Measurements from ENCODE around the gene MCM6.
A peak's percentile ranks its signal among the peaks of the same experiment; 100 is the strongest.
"Not testable (repeated sequence)": the region's sequence is repeated elsewhere in the genome, so short reads cannot be mapped to it uniquely, and the experiment has no call there.

Gene MCM6

DNA sequence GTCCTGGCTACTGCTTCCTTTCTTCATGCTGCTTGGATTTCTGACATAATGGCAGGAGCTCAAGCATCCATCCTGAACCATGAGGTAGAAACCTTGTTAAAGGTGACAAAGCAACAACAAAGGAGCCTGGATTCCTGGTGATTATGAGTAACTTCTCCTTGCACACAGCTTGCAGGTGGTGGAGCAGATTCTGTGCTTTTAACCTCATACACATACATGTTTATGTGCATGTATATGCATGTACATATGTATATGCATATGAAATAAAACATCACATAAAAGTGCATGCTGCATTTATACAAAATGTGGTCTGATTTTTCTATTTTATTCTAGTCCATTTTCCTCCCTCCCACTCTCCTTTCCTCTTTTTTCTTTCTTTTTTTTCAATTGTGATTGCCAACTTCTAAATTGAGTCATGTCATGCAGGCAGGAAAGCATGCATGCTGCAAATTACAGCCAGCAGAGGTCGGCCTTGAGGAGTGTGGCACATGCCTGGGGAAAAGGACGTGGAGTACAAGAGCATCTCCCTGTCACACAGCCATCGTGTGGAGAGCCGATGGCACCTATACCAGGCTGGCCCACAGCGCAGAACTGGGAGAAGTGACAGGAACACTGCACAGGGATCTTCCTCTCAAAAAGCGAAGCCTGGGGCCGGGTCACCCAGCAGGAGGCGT is 57.2 kb downstream of the MCM6 start:
- DNase-seq: peak; percentile 39

DNA sequence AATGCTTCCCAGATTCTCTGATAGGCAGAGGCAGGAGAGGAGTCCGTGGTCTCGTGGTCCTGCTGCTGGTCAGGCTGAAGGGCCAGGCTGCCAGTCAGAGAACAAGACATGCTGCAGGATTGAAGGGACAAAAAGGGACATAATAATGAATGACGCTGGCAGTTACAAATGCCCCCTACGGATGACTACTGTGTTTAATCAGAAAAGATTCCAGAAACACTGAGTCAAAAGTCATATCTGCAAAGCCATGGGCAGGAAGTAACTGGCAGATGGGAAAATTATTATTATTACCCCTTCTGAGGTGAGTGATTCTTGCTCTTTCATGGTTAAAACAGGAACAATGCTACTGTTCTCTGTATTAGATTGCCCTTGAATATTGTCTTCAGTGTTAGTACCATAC is 58.3 kb downstream of the MCM6 start:
- no peak for DNase-seq

DNA sequence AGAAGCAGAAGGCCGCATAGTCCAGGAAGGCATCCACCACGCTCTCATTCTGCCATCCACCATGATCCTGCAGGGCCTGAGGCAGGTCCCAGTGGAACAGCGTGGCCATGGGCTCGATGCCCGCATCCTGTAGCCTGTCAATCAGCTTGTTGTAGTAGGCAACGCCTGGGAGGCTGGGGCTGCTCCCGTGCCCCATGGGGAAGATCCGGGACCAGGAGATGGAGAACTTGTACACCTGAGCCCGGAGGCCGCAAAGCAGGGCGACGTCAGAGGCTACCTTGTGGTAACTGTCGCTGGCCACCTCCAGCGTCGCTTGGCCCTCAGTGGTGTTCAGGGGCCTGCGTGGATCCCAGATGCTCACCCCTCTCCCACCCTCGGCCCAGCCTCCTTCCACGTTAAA is 58.8 kb downstream of the MCM6 start:
- DNase-seq: no peak

GRCh38 chr2:135815269-135815668 is 61.0 kb downstream of the MCM6 start:
- no peak for DNase-seq

GRCh38 chr2:135812907-135813511 is 63.2 kb downstream of the MCM6 start:
- no peak for DNase-seq

DNA sequence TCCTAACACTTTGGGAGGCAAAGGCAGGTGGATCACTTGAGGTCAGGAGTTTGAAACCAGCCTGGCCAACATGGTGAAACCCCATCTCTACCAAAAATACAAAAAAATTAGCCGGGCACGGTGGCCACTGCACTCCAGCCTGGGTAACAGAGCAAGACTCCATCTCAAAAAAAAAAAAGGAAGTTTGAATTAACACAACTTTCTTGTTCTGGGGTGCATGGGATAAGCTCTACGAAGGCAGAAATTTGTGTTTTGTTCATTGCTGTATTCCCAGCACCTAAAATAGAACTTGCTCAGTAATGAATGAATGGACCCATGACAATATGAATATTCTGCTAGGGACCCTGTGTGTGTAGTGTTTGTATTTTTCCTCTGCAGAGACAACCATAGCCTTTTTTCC is 68.4 kb downstream of the MCM6 start:
- DNase-seq: not testable (repeated sequence)

- DNase-seq: no peak
Observed at GRCh38 chr2:135803278-135803677, 73.0 kb downstream of the MCM6 start.

- DNase-seq: no peak
Observed at GRCh38 chr2:135802350-135802749, 73.9 kb downstream of the MCM6 start.

- no peak for DNase-seq
Observed at GRCh38 chr2:135800513-135801460, 75.5 kb downstream of the MCM6 start.

GRCh38 chr2:135799738-135800137 is 76.5 kb downstream of the MCM6 start:
- DNase-seq: no peak

- DNase-seq: no peak
Observed at GRCh38 chr2:135798762-135799161, 77.5 kb downstream of the MCM6 start.

GRCh38 chr2:135798275-135798705 is 78.0 kb downstream of the MCM6 start:
- DNase-seq: no peak

DNA sequence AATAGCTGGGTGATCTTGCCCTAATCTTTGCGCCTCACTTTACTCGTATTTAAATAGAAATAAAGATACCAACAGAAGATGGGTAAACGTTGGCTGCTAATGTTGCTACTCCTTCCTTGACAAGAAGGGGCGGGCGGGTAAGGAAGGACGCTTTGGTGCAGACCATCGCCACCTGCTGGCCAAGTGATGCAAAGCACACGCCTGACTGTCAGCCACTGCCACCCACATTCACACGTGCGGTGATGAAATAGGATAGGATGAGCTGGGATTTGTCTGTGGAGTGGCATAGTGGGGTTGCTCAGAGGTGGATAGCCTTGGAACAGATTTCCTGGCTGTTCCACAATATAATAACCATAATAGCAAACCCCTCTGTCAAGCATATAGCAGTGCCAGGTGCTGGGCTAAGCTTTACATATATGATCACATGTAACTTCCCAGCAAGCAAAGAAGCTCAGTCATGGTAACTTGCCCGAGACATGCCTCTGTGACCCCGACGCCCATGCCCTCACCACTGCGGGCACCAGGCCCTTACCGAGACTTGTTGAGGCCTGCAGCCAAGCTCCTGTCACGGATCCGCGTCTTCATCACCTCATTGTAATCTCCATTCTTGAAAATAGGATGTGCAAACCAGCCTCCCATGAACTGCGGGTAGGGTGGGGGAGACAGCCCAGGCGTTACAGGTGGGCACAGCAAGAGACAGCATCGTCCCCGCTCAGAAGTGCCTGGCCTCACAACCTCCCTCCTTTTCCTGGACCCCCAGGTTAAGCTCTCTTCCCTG is 78.6 kb downstream of the MCM6 start:
- DNase-seq: peak; percentile 54

DNA sequence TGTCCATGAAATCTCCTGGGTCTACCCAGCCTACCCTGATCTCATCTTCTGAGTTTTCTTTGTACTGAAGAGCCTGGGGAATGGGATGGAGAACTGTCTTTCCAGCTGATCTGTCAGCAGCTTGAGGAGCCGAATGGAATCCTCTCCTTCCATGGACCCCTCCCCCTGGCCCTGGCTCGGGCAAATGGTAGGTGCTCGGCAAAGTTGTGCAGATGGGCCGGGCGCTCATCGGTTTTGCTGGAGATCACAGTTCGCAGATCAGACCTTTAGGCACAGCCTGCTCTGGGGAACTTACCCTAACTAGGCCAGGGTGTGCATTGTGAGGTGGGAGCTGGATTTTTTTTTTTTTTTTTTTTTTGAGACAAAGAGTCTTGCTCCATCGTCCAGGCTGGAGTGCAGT is 79.6 kb downstream of the MCM6 start:
- DNase-seq: no peak

DNA sequence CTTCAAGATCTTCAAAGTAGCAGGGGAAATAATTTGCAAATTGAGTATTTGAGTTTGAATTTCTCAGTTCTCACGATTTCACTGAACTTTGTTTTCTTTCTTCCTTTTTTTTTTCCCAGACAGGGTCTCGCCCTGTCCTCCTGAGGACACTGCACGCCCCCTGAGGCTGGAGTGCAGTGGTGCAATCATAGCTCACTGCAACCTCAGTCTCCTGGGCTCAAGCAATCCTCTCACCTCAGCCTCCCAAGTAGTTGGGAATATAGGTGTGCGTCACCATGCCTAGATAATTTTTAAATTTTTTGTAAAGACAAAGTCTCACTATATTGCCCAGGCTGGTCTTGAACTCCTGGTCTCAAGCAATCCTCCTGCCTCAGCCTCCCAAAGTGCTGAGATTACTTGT is 80.6 kb downstream of the MCM6 start:
- not testable (repeated sequence) for DNase-seq

DNA sequence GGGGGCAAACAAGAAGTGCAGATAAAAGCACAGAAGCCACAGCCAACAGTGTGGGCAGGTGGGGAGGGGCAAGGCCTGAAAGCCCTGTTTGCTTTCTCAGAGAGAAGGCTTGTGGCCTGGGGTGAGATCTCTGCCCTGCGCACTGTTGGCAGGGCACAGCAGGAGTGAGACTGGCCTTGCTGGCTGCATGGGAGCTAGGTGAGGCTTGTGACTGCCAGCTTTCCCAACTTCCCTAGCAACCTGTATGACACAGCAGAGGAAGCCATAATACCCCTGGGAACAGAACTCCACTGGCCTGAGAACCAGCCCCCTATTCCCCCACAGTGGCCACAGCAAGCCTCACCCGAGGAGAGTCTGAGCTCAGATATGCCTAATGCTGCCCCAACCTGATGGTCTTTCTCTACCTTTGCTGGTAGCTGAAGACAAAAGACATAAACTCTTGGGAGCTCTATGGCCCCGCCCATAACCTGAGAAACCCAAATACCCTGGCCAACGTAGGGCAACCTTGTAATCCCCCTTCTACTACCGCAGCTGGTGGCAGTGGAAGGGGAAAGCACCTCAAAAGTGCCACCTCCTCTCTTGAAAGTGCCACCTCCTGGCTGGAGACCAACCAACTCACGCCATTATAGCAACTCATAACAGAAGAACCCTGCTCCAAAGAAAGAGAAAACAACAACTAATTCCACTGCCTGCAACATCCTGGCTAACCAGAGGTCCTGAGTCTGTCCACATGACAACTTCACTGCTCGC is 83.7 kb downstream of the MCM6 start:
- DNase-seq: no peak

- no peak for DNase-seq
Observed at GRCh38 chr2:135791418-135792190, 84.6 kb downstream of the MCM6 start.

GRCh38 chr2:135790423-135790822 is 85.8 kb downstream of the MCM6 start:
- DNase-seq: no peak
